GM15510 (cell line): ENCODE data around the gene TOB1.

Source experiments
- POLR2A ChIP-seq: IDR thresholded peaks from 3 replicates; pipeline ENCODE4 v1.6.1; 2011; ENCODE audit warnings: borderline replicate concordance; ENCODE audit not compliant: insufficient read length; ENCODE audit errors: extremely low read depth

The TOB1 gene

DNA sequence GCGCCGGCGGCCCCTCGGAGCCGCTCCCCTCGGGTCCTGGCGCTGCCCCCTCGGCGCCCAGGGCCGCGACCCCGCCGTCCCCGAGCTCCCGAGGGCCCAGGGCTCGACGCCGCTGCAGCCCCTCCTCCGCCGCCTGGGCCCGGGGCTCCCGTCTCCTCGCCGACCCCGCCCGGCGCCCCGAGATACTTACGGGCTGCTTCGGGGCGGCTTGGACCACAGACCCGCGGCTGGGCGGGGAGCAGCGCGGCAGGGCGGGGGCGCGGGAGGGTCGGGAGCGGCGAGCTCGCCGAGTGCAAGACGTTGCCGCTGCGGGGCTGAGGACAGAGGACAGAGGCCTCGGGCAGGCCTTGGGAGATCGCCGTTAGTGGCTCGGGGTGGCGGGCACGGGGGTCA, 290 bp downstream of the TOB1 start:
- TF ChIP-seq POLR2A: no peak

DNA sequence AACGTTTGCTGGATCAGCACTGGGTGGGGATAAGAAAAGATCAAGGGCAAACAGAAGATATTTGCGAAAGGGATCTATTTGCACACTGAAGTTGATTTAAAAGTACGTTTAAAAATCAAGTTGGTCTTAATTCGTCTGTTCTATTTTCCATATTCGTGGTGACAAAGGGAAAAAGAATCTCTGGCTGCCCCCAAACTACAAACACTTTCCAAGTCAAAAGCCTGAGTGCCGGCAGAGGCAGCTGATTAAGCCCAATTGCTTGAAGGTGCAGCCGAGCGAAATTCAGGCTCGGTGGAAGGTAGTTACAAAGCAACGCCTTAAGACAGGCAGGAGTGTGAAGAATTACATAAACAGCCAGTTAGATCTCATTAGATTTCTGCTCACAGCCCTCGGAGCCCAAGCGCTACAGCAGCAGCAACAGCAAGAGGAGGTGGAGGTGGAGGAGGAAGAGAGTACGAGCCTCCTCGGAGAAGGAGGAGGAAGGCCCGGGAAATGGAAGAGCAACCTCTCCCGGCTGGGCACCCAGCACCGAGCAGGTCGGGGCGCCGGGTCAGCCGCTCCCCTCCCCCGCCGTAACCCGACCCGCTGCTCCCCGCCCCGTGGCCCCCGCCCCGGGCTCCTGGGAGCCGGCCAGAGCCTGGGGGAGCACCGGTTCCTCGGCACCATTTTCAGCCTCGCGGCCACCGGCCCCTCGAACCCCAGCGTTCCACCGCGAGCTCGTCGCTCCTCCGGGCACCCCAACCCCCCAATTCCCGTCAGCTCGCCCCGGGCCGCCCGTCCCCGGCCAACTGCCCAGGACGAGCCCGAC, 890 bp downstream of the TOB1 start:
- no peak for TF ChIP-seq POLR2A

DNA sequence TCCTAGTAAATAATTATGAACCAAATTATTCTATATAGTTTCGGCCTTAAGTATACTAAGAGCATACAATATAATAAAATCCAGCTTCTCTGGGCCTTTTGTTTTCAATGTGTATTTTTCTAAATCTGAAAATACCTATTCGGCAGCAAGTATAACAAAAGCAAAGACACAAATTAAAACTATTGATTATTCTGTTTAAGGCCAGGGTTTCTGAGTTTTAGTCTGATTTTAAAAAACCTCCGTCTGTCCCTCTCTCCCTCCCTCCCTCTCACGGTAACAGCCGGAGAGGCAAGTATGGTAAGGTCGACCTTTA, 1.5 kb downstream of the TOB1 start:
- no peak for TF ChIP-seq POLR2A

DNA sequence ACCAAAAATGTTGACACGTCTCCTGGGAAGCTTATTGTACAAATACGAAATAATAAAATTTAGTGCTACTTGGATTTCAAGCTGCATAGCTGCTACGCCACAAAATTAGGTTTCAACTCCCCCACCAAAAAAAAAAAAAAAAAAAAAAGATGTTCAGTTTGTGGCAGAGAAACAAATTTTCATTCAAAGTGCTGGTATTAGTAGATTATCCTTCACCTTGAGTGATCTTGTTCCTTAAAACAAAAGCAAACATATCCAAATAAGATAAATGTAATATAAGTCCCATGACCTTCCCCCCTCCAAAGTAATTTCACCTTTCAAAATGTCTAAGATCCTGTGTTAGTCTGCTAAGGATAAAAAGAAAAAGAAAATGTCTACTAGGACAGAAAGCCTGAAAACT, 2.2 kb downstream of the TOB1 start:
- TF ChIP-seq POLR2A: no peak

DNA sequence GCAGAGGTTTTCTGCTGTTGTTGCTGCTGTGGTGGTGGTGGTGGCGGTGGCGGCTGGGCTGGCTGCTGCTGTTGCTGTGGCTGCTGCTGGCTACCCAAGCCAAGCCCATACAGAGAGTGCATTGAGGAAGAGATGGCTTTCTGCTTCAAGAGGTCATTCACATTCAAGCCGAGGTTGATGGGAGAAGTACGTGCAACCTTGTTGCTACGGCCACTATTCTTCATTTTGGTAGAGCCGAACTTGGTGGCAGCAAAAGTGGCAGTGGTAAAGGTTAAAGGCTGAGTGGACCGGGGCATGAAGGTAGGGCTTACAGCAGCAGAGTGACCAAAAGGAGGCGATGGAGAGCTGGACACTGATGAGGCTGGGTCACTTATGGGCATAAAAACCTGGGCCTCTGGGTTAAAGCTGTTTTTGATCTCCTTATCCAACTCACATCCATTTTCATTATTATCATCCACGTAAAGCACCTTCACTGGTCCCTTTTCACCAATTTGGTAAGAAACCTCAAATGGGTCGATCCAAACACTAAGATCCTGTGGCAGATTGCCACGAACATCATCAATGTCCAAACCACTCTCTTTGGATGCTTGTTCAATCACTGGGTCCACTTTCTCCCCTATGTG, 2.8 kb downstream of the TOB1 start:
- TF ChIP-seq POLR2A: no peak

DNA sequence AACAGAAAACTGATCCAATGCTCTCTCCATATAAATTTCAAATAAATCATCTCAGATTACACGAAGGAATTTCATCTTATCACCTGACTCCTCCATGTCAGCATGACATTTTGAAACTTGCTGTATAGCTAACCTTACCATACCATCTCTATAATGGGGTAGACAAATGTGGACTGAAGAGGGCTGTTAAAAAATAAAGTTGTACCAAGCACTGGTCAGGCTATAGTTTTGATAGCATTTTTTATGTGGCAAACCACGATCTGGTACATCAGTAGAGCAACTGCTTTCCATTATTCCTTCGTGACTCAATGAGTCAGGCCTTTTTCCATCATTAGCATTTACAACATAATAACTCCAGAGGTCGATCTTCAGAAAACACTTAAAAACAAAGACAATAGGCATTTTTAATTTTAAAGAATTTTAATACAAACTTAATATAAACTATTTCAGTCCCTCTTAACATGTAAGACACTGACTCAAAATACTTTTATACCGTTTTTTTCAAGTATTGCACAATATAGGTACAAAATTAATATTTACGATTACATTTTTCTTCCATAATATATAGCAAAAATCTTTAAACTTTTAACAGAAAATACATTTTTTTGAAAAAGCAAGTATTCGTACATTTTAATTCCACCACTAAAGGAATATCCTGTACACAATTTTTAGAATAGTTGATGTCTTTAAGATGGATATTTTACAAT, 4.2 kb downstream of the TOB1 start:
- no peak for TF ChIP-seq POLR2A

DNA sequence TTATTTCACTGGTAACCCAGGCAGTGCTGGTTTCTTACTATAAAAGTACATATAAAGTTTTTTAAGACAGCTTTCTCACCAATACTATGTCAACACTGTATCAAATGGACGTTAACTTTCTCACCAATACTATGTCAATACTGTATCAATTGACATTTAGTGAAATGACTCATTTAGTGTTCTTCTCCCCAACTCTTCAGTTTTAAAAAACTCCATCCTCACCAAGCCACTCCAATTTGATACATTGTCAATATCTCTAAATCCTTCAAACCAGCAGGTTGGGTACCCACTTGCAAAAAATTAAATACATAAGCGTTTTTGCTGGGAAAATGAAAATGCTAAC, 4.8 kb downstream of the TOB1 start:
- TF ChIP-seq POLR2A: no peak

DNA sequence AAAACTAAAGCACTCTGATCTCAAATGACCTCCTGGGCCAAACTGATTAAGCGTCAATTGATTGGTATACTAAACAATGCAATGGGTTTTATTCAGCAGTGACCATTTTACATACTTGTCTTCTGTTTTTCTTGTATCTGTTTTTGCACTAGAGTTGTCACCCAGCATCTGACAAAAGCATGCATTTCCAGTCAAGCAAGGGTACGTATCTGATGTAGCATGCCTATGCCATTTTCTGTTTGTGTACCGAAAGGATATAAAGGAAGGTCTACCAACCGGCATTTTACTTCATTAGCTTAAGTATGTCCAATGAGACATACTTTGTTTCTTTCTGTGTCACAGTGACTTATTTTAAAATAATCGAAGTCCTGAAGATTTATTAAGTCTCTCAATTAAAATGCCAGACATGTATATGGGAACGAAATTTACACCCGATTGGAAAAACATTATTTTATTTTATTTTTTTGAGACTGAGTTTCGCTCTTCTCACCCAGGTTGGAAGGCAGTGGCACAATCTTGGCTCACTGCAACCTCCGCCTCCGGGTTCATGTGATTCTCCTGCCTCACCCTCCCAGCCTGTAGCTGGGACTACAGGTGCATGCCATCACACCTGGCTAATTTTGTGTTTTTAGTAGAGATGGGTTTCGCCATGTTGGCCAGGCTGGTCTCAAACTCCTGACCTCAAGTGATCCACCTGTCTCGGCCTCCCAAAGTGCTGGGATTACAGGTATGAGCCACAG, 7.5 kb downstream of the TOB1 start:
- no peak for TF ChIP-seq POLR2A

DNA sequence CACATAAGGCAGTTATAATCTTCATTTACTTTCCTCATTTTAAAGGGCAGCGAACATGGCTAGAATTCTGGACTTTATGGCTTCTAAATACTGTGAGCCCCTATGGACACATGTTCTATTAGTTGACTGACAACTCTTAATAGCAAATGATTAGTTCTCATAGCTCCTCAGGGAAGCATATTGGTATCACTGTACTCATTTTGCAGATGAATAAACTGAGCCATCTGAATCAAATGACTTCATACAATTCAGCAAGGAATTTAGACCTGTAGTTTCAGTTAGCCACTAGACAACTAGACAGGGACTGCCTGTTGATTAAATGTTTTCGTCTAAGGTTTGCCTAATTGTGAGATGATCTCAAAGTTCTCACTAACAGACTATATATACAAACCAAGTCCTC, 9.7 kb downstream of the TOB1 start:
- no peak for TF ChIP-seq POLR2A

DNA sequence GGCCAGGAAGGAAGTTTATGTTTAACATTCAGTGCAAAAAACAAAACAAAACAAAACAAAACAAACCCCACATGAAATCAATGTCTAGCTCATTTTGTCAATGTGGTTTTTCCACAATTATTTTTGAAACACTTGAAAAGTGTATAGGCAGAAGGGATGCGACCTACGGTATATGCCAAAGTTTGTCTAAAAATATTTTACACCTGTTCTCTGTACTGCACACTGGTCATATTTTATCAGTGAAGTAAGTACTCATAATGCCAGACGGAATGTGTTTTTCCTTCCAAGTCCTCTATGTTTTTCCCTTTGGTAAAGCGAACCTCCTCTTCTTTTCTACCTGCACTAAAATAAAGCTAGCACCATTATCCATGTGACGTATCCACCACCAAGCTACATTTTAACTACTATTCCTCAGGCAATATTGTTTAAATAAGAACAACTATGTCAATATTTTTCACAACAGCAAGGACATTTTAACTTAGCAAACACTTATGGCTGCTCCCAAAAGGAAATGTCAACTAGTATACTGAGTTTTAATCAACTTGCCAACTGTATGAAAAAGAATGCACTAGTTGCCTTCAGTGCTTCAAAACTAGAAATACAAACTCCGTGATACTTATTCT, 10.3 kb downstream of the TOB1 start:
- no peak for TF ChIP-seq POLR2A

DNA sequence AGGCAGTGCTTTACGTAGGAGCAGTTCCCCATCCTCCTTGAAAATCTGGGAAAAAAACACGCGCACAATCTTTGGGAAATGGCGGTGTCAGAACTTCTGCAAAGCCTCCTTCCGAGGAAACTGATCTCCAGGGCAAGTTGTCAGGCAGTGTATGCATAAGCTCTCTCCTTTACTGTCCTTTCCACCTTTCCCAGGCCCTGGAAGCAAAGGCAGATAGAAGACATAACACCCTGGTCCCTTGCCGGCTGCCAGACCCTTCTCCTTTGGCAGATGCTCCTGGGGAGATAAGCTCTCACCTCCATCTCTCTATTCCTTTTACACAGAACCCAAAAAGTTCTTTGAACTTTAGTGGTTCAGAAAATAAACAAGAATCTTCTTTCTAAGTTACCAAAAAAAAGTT, 12.4 kb downstream of the TOB1 start:
- TF ChIP-seq POLR2A: no peak

DNA sequence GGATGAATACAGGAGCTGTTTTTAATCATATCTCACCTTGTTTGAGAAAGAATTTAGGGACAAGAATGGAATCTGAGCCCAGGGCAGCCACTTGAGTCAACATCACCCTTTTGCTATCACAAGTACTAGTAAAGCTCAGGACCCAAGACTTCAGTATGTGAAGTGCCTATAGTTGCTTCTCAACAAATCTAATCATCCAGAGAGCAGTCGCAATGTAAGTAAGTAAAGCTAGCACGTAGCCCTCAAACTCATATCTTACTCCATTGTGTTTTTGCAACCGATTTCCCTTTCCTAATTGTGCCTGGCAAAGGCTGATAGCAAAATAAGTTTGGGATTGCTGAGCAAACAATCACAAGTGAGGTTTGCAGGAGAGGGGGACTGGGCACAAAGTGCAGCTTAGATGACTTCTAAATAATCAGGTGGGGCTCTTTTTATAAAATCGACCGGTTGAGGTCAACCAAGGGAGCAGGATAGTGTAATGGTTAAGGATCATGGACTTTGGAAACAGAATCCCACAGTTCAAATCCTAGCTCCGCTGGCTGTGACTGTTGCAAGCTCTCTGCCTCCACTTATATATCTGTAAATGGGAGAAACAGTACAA, 13.0 kb downstream of the TOB1 start:
- no peak for TF ChIP-seq POLR2A

DNA sequence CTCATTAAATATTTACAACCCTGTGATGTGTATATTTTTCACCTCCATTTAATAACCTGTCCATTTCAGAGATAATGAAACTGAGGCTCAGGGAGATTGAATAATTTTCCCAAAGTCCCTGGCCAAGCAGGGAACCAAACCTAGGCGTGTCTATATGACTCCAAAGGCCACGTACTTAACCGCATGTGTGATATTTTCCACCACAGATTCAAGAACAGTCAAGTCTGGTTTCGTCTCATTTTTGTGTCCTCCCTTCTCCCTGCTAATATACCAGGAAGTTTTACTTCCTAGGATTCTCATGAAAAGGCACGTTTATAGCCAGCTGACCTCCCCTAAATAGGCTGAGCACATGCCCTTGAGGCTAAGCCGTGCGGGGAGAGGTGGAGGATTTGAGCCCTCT, 15.5 kb downstream of the TOB1 start:
- TF ChIP-seq POLR2A: no peak

DNA sequence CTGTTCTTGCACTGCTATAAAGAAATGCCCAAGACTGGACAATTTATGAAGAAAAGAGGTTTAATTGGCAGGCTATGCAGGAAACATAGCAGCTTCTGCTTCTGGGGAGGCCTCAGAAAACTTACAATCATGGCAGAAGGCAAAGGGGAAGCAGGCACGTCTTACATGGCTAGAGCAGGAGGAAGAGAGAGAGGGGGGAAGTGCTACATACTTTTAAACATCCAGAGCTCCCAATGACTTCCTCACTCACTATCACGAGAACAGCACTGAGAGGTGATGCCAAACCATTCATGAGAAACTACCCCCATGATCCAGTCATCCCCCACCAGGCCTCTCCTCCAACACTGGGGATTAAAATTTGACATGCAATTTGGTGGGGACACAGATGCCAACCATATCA, 17.4 kb downstream of the TOB1 start:
- no peak for TF ChIP-seq POLR2A

DNA sequence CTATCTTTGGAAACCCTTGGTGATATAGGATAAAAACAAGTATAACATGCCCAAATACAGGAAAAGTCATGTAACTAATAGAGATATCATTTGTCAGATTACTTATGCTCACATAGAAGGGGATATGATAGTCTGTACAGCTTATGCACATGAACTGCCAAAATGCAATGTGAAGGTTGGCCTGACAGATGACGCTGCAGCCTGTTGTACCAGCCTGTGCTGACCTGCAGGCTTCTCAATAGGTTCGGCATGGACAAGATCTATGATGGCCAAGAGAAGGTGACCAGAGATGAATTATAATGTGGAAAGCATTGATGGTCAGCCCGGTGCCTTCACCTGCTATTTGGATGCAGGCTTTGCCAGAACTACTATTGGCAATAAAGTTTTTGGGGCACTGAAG, 18.1 kb downstream of the TOB1 start:
- no peak for TF ChIP-seq POLR2A

DNA sequence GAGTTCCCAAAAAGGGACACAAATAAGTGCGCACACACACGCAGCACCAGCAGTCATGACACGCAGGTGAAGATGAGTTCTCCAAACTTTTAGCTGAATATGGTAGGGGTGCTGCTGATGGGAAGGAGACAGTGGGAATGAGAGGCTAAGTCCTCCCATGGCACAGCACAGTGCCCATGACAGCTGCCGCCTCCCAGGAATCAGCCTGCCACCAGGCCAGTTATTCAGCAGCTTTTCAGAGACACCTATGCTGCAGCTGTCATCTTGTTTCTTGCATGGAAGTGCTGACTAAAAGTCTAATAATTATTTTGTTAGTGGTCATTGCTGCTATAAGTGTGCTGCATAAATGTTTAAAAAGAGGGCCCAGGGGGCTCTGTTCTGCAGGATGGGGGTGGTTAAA, 18.6 kb downstream of the TOB1 start:
- TF ChIP-seq POLR2A: no peak
